ENCODE measurements around the gene BIRC5.

Gene BIRC5

DNA sequence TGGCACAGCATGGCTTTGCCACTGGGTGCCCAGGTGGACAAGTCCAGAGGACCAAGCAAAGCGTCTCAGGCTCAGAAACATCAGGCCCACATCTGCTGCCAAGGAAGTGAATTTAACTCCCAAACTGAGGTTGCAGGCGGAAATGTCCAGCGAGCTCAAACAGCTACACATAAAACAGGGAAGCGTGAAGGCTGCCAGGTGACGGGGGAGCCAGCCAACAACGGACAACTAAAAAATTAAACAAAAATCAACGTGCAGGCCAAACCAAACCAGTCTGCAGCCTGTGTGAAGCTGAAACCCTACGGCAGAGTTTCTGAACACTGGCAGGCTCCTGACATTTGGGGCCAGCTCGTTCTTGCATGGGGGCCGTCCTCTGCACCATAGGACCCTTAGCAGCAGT lies 29.7 kb upstream of the BIRC5 start:
- H3K4me3 ChIP-seq (ENCODE audit: low read depth, low read length): no peak overlapping the region
- no peak for DNase-seq (ENCODE audit: low read depth, low spot score)
- TF ChIP-seq, protein P1, sequence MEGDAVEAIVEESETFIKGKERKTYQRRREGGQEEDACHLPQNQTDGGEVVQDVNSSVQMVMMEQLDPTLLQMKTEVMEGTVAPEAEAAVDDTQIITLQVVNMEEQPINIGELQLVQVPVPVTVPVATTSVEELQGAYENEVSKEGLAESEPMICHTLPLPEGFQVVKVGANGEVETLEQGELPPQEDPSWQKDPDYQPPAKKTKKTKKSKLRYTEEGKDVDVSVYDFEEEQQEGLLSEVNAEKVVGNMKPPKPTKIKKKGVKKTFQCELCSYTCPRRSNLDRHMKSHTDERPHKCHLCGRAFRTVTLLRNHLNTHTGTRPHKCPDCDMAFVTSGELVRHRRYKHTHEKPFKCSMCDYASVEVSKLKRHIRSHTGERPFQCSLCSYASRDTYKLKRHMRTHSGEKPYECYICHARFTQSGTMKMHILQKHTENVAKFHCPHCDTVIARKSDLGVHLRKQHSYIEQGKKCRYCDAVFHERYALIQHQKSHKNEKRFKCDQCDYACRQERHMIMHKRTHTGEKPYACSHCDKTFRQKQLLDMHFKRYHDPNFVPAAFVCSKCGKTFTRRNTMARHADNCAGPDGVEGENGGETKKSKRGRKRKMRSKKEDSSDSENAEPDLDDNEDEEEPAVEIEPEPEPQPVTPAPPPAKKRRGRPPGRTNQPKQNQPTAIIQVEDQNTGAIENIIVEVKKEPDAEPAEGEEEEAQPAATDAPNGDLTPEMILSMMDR (IDR thresholded peaks at IDR 0.05; ENCODE audit: low read depth, low read length): no peak
- in situ Hi-C loops (cut with HindIII; ENCODE audit: low sequenced_read_pairs): no loop called here

GRCh38 chr17:78184868-78185267 lies 29.2 kb upstream of the BIRC5 start:
- in situ Hi-C loops (cut with HindIII; ENCODE audit: low sequenced_read_pairs): no loop called here

DNA sequence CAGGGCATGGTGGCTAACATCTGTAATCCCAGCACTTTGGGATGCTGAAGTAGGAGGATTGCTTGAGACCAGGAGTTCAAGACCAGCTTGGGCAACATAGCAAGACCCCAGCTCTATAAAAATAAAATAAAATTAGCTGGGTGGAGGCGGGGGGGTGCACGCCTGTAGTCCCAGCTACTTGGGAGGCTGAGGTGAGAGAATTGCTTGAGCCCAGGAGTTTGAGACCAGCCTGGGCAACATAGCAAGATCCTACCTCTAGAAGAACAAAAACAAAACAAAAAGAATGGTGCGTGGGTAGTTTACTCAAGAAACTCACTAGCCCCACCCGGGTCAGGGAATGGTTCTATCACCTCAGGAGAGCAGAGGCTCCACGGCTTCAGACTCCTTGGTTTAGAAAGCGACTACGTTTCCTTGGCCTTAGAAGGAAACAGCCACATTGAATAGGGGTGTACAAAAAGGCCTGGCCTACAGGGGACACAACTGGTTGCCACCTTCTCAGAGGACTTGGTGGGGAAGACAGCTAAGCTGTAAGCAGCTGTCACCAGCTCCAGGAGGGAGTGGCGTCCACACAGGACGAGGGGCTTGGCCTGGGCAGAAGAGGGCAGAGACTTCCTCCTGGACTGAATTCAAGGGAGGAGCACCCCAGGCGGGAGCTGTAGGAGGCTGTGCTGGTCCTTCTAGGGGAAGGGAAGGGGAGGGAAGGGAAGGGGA lies 27.9 kb upstream of the BIRC5 start:
- no peak for DNase-seq (ENCODE audit: low read depth, low spot score)
- TF ChIP-seq, protein P1 (IDR thresholded peaks at IDR 0.05; ENCODE audit: low read depth, low read length): no peak
- peak overlapping the region; percentile 72 for H3K4me3 ChIP-seq (ENCODE audit: low read depth, low read length)
- in situ Hi-C loops (cut with HindIII; ENCODE audit: low sequenced_read_pairs): no loop called here

More at GRCh38 chr17:78184868-78185267, 29.2 kb upstream of the BIRC5 start:
- H3K4me3 ChIP-seq (ENCODE audit: low read depth, low read length): no peak overlapping the region
- no peak for DNase-seq (ENCODE audit: low read depth, low spot score)
- TF ChIP-seq, protein P1 (IDR thresholded peaks at IDR 0.05; ENCODE audit: low read depth, low read length): no peak

DNA sequence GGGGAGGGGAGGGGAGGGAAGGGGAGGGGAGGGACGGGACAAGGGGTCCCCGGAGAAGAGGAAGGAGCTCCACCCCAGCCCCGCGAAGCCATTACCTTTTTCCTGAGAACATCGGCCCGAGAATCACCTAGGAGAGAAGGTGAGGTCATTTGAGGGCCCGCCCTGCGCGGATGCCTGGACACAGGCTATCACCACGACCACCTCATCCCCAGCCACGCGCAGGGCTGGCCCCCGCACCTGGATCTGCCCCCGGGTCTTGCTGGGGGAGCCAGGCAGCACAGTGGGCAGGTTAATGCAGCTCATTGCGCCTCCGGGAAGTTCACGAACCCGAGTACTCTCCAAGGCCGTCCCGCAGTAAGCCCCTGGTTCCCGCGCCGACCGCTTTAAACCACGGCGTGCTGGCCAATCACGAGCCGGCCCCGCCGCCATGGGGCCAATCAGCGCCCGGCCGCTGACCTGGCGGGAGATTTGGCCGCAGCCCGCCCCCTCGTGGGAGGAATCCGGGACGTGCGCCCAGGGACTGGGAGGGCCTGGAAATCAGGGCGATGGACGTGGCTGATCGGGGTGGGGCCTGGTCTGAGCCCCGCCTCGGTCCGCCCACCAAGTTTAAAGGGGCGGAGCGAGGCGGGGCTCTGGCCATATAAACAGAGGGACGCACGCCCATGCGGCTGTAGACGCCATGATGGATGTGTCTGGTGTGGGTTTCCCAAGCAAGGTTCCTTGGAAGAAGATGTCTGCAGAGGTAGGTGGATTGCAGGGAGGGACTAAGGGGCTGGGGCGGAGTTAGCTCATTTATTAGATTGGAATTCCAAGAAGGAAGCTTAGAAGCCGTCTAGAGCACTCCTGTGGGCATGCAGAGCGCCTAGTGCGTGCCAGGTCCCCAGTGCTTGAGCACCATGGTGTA lies 27.1 kb upstream of the BIRC5 start, which contains the start of the genes AFMID and TK1:
Gene AFMID (plus strand): TSS at position 671 of the 904 bp plus-strand sequence. CDS start 9 bp downstream, at position 680.
Gene TK1 (minus strand): TSS at position 361 of the 904 bp plus-strand sequence. CDS start 58 bp downstream, at position 303.
- H3K4me3 ChIP-seq (ENCODE audit: low read depth, low read length): peak within 1 kb of the TSS; percentile 72
- TF ChIP-seq, protein P1 (IDR thresholded peaks at IDR 0.05; ENCODE audit: low read depth, low read length): peak; percentile 73
- in situ Hi-C loops (cut with HindIII; ENCODE audit: low sequenced_read_pairs): no loop called here
- DNase-seq (ENCODE audit: low read depth, low spot score): peak; percentile 98

GRCh38 chr17:78196716-78197115 lies 17.3 kb upstream of the BIRC5 start:
- H3K4me3 ChIP-seq (ENCODE audit: low read depth, low read length): no peak overlapping the region
- in situ Hi-C loops (cut with HindIII; ENCODE audit: low sequenced_read_pairs): no loop called here
- TF ChIP-seq, protein P1 (IDR thresholded peaks at IDR 0.05; ENCODE audit: low read depth, low read length): no peak
- no peak for DNase-seq (ENCODE audit: low read depth, low spot score)

DNA sequence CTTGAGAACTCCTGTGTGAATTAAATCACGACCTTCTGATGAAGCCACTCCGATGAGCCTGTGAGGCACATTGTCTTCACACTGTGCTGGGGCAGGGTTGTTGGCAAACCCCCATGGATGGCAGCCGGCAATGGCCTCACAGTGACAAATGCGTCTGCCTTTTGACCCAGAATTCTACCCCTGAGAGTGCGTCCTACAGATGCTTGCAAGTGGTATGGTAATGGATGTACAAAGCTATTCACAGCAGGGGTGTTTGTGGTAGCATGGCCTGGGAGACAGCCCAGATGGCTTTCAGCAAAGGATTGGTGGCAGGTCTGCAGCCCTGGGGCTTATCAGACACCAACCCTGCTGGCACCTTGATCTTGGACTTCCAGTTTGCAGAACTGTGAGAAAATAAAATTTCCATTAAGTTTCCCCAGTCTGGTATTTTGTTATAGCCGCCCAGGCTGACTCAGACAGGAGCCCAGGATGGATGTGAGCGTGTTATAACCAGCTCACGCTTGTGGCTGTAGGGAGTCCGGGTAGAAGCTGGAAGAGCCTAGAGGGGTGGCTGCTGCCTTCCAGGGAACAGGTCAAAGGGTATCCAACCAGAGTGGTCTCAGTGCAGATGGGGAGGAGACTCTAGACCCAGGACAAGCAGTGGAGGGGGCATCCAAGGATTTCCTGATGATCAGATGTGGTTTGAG lies 16.8 kb upstream of the BIRC5 start:
- peak; percentile 30 for DNase-seq (ENCODE audit: low read depth, low spot score)
- in situ Hi-C loops (cut with HindIII; ENCODE audit: low sequenced_read_pairs): no loop called here
- TF ChIP-seq, protein P1 (IDR thresholded peaks at IDR 0.05; ENCODE audit: low read depth, low read length): no peak
- no peak overlapping the region for H3K4me3 ChIP-seq (ENCODE audit: low read depth, low read length)
